Inferior parietal cortex (tissue), 1 donor: ENCODE results near the gene NFIX.

ENCODE experiments used
- DNase-seq: peaks from one replicate; pipeline ENCODE4 v3.0.0-alpha.2; 2016; ENCODE audit errors: extremely low spot score

Gene NFIX

GRCh38 chr19:13007292-13008045, 12.2 kb downstream of the NFIX start:
- DNase-seq = no peak

GRCh38 chr19:13008926-13009787, 13.9 kb downstream of the NFIX start:
- no peak for DNase-seq

- no peak for DNase-seq
Measured at GRCh38 chr19:13010038-13010991, 15.0 kb downstream of the NFIX start.

GRCh38 chr19:13010992-13011652, 15.8 kb downstream of the NFIX start:
- DNase-seq = no peak

- no peak for DNase-seq
Measured at GRCh38 chr19:13011653-13012389, 16.5 kb downstream of the NFIX start.

GRCh38 chr19:13012390-13012689, 17.1 kb downstream of the NFIX start:
- no peak for DNase-seq

- DNase-seq = no peak
Measured at GRCh38 chr19:13012690-13013608, 17.7 kb downstream of the NFIX start.

- peak; percentile 47 for DNase-seq
Measured at GRCh38 chr19:13013649-13014048, 18.4 kb downstream of the NFIX start.

- DNase-seq = peak; percentile 63
Measured at GRCh38 chr19:13014101-13014920, 19.0 kb downstream of the NFIX start.

GRCh38 chr19:13014921-13015280, 19.6 kb downstream of the NFIX start:
- peak; percentile 28 for DNase-seq

GRCh38 chr19:13015361-13016223, 20.3 kb downstream of the NFIX start:
- DNase-seq = no peak

- no peak for DNase-seq
Measured at GRCh38 chr19:13016245-13016627, 21.0 kb downstream of the NFIX start.

- no peak for DNase-seq
Measured at GRCh38 chr19:13016628-13017305, 21.5 kb downstream of the NFIX start.

GRCh38 chr19:13017306-13018034, 22.2 kb downstream of the NFIX start:
- no peak for DNase-seq

- DNase-seq = no peak
Measured at GRCh38 chr19:13018035-13018914, 23.0 kb downstream of the NFIX start.

- no peak for DNase-seq
Measured at GRCh38 chr19:13019332-13019731, 24.1 kb downstream of the NFIX start.
